Neural progenitor cell (in vitro differentiated cells): ENCODE measurements around the gene MOCOS. TPM values are rescaled to one million over a fixed set of nuclear protein-coding genes. Genes with fewer than 3 reads are reported as not detected.

Experiments used
- DNase-seq: peaks from one replicate; pipeline ENCODE4 v3.0.0-alpha.2; 2016; ENCODE audit warnings: low spot score
- H2AFZ ChIP-seq: fragments of 200-600 bp; sonication (generic); replicated peaks from 2 replicates; pipeline ENCODE4 v1.6.1; 2016; ENCODE audit warnings: antibody characterized with exemption
- H3F3A ChIP-seq: fragments of 200-600 bp; sonication (generic); 2 replicates; pipeline ENCODE4 v1.6.1; 2016; ENCODE audit warnings: antibody characterized with exemption, low read depth
- H3K27ac ChIP-seq: fragments of 200-600 bp; sonication (generic); 2 replicates; pipeline ENCODE4 v1.5.1; 2016; ENCODE audit warnings: mild to moderate bottlenecking
- H3K27me3 ChIP-seq: fragments of 200-600 bp; sonication (generic); 2 replicates; pipeline ENCODE4 v1.6.1; 2016; ENCODE audit warnings: mild to moderate bottlenecking, moderate library complexity
- H3K36me3 ChIP-seq: fragments of 200-600 bp; sonication (generic); 2 replicates; pipeline ENCODE4 v1.5.1; 2016
- H3K4me1 ChIP-seq: fragments of 200-600 bp; sonication (generic); 2 replicates; pipeline ENCODE4 v1.6.1; 2016; ENCODE audit warnings: mixed run types
- H3K4me2 ChIP-seq: fragments of 200-600 bp; sonication (generic); 2 replicates; pipeline ENCODE4 v1.6.1; 2016
- H3K4me3 ChIP-seq: fragments of 200-600 bp; sonication (generic); 2 replicates; pipeline ENCODE4 v1.5.1; 2016
- H3K79me2 ChIP-seq: fragments of 200-600 bp; sonication (generic); 2 replicates; pipeline ENCODE4 v1.6.1; 2016; ENCODE audit warnings: low read depth
- H3K9ac ChIP-seq: fragments of 200-600 bp; sonication (generic); 2 replicates; pipeline ENCODE4 v1.6.1; 2016
- H3K9me3 ChIP-seq: fragments of 200-600 bp; sonication (generic); 2 replicates; pipeline ENCODE4 v1.5.1; 2016; ENCODE audit warnings: low read depth
- H4K20me1 ChIP-seq: fragments of 200-600 bp; sonication (generic); 2 replicates; pipeline ENCODE4 v1.6.1; 2016; ENCODE audit warnings: low read depth
- H3K27ac Mint-ChIP-seq: 3 replicates; pipeline ENCODE4 v1.8.0; 2021; ENCODE audit warnings: mixed read lengths
- H3K27me3 Mint-ChIP-seq: 2 replicates; pipeline ENCODE4 v1.8.0; 2022; ENCODE audit warnings: low read depth, mild to moderate bottlenecking, inconsistent platforms, moderate library complexity, mixed read lengths; ENCODE audit not compliant: insufficient read depth
- H3K36me3 Mint-ChIP-seq: 3 replicates; pipeline ENCODE4 v1.8.0; 2021; ENCODE audit warnings: mixed read lengths
- H3K4me1 Mint-ChIP-seq: 3 replicates; pipeline ENCODE4 v1.8.0; 2021; ENCODE audit warnings: mixed read lengths
- H3K4me3 Mint-ChIP-seq: 3 replicates; pipeline ENCODE4 v1.8.0; 2021; ENCODE audit warnings: mild to moderate bottlenecking, moderate library complexity, mixed read lengths
- H3K9me3 Mint-ChIP-seq: 3 replicates; pipeline ENCODE4 v1.8.0; 2020; ENCODE audit warnings: mixed read lengths
- CTCF ChIP-seq: fragments of 200-600 bp; sonication (generic); IDR thresholded peaks from 2 replicates; pipeline ENCODE4 v1.5.1; 2017; ENCODE audit warnings: antibody characterized with exemption, mild to moderate bottlenecking
- EZH2 ChIP-seq: fragments of 200-600 bp; sonication (generic); IDR thresholded peaks from 2 replicates; pipeline ENCODE4 v1.6.1; 2017; ENCODE audit warnings: antibody characterized with exemption, mild to moderate bottlenecking, moderate library complexity
- EZH2phosphoT487 ChIP-seq: fragments of 200-600 bp; sonication (generic); IDR thresholded peaks from 2 replicates; pipeline ENCODE4 v1.6.1; 2017; ENCODE audit warnings: antibody characterized with exemption
- total RNA-seq: library from RNA; depleted of rRNA; stranded (reverse); fragments of >200 nt; gene quantifications from 2 replicates; pipeline ENCODE4 v1.2.3, GENCODE V29; 2015; ENCODE audit warnings: low replicate concordance

The MOCOS gene
- total RNA-seq, 1 donor from 2014 or later: 0.36 TPM

GRCh38 chr18:36299015-36299414 is 111.7 kb downstream of the MOCOS start:
- H3K4me3 ChIP-seq: peak overlapping the region; percentile 90
- Mint-ChIP-seq H3K27me3 (peaks cover 4% of the 10 kb centered on the region), H3K9me3 (peaks cover 2% of the 10 kb centered on the region), H3K36me3 (peaks cover 9% of the 10 kb centered on the region), H3K27ac (no peak overlapping the region), H3K4me3 (peak overlapping the region; percentile 82), H3K4me1 (peaks cover 28% of the 10 kb centered on the region)
- peaks cover 23% of the 10 kb centered on the region for H3K27me3 ChIP-seq
- no peak overlapping the region for H3K27ac ChIP-seq
- no peak for DNase-seq
- H4K20me1 ChIP-seq: peaks cover 54% of the 10 kb centered on the region
- no peaks in the 10 kb centered on the region for H3K9me3 ChIP-seq
- no peak overlapping the region for H2AFZ ChIP-seq
- H3F3A ChIP-seq: peaks cover 4% of the 10 kb centered on the region
- peak overlapping the region; percentile 85 for H3K9ac ChIP-seq
- no peaks in the 10 kb centered on the region for H3K36me3 ChIP-seq
- TF ChIP-seq EZH2phosphoT487 (no peak), CTCF (no peak), EZH2 (no peak)
- peaks cover 38% of the 10 kb centered on the region for H3K4me1 ChIP-seq
- H3K4me2 ChIP-seq: peak overlapping the region; percentile 96
- peaks cover 64% of the 10 kb centered on the region for H3K79me2 ChIP-seq

GRCh38 chr18:36300211-36300610 is 112.9 kb downstream of the MOCOS start:
- no peak overlapping the region for H3K27ac Mint-ChIP-seq
- H3K4me1 Mint-ChIP-seq: peaks cover 28% of the 10 kb centered on the region
- Histone ChIP-seq H3K9ac (no peak overlapping the region), H3K79me2 (peaks cover 76% of the 10 kb centered on the region), H3K27me3 (peaks cover 11% of the 10 kb centered on the region), H3K4me3 (no peak overlapping the region), H3K4me1 (peaks cover 38% of the 10 kb centered on the region), H3F3A (peaks cover 4% of the 10 kb centered on the region), H3K36me3 (no peaks in the 10 kb centered on the region), H2AFZ (no peak overlapping the region), H3K4me2 (peak overlapping the region; percentile 96), H4K20me1 (peaks cover 66% of the 10 kb centered on the region), H3K9me3 (no peaks in the 10 kb centered on the region), H3K27ac (no peak overlapping the region)
- peaks cover 11% of the 10 kb centered on the region for H3K36me3 Mint-ChIP-seq
- no peak for TF ChIP-seq EZH2phosphoT487
- no peak for TF ChIP-seq CTCF
- TF ChIP-seq EZH2: no peak
- no peak for DNase-seq
- H3K9me3 Mint-ChIP-seq: peaks cover 2% of the 10 kb centered on the region
- no peak overlapping the region for H3K4me3 Mint-ChIP-seq
- H3K27me3 Mint-ChIP-seq: peaks cover 4% of the 10 kb centered on the region

GRCh38 chr18:36301884-36302283 is 114.6 kb downstream of the MOCOS start:
- H3K79me2 ChIP-seq: peaks cover 93% of the 10 kb centered on the region
- peaks cover 4% of the 10 kb centered on the region for H3K27me3 Mint-ChIP-seq

More at GRCh38 chr18:36301884-36302283, 114.6 kb downstream of the MOCOS start:
- Histone ChIP-seq H4K20me1 (peaks cover 83% of the 10 kb centered on the region), H3F3A (peaks cover 2% of the 10 kb centered on the region), H3K27me3 (no peaks in the 10 kb centered on the region), H3K9me3 (no peaks in the 10 kb centered on the region), H3K4me2 (peak overlapping the region; percentile 33), H3K4me3 (no peak overlapping the region), H3K4me1 (peaks cover 38% of the 10 kb centered on the region), H2AFZ (no peak overlapping the region), H3K36me3 (no peaks in the 10 kb centered on the region), H3K9ac (no peak overlapping the region), H3K27ac (no peak overlapping the region)
- Mint-ChIP-seq H3K4me3 (no peak overlapping the region), H3K36me3 (peaks cover 15% of the 10 kb centered on the region), H3K4me1 (peaks cover 31% of the 10 kb centered on the region), H3K9me3 (peaks cover 2% of the 10 kb centered on the region), H3K27ac (peak overlapping the region; percentile 42)
- TF ChIP-seq CTCF (no peak), EZH2 (no peak), EZH2phosphoT487 (no peak)
- DNase-seq: no peak
